HG03280 (cell line): Measurements from ENCODE around the gene RPL14.
"Not testable (repeated sequence)": the region's sequence is repeated elsewhere in the genome, so short reads cannot be mapped to it uniquely, and the experiment has no call there.

Experiments used
- ATAC-seq: cut with Tn5 transposase; IDR thresholded peaks from one replicate; pipeline ENCODE4 v1.9.1; 2021; ENCODE audit warnings: mild to moderate bottlenecking, moderate library complexity; ENCODE audit not compliant: unreplicated experiment

Gene RPL14

DNA sequence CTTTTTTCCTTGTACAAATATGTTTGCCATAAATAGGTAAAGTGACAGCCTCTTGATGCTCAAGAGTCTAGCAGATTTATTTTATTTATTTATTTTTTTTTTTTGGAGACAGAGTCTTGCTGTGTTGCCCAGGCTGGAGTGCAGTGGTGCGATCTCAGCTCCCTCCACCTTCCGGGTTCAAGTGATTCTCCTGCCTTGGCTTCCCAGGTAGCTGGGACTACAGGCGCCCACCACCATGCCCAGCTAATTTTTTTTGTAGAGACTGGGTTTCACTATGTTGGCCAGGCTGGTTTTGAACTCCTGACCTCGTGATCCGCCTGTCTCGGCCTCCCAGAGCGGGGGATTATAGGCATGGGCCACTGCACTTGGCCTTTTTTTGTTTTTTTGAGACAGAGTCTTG lies 5.7 kb downstream of the RPL14 start:
- ATAC-seq, result not testable (repeated sequence)

GRCh38 chr3:40463579-40463978 lies 6.4 kb downstream of the RPL14 start:
- ATAC-seq, result no peak

DNA sequence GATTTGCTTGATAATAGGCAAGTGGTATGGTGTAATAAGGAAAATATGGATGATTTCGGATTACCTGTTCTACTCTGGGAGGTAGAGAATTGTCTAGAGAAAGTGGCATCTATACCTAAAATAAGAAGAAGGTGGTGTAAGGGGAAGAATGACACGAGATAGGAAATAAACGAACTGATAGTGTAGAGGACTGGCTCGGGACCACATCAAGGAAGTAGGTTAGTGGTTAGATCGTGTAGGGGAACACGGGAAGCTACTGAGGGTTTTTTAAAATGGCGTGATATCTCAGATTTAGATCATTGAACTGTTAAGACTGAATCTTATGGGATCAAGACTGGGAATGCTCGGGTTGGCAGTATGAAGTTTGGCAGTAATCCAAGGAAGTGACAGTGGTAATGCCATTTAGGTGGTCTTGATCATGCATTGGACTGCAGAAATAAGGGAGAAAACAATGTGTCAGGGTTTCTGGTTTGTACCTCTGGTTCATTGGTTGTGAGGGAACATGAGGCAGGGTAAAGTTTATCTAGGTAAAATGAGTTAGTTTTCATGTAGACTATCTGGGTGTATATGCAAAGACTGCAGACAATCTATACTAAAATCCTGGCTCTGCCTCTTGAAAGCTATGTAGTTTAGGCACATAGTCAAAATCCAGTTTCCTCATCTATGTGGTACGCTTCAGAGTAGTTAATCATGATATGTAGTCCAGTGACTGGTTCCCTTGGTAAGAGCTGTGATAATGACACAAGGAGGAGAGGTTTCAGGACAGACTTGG lies 7.4 kb downstream of the RPL14 start:
- no peak for ATAC-seq

DNA sequence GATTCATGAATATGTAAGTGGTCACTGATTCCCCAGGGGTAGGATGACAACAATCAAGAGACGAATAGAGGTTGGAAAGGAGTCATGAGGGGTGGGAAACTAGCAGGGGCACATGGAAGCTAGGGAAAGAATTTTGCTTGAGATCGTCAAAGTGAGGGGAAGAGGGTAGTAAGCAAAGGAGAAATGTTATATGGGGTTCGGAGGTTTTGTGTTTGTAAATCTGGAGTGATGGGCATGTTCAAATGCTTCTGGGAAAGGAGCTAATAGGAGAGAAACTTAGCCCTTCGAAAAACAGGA lies 7.9 kb downstream of the RPL14 start:
- ATAC-seq, result no peak

DNA sequence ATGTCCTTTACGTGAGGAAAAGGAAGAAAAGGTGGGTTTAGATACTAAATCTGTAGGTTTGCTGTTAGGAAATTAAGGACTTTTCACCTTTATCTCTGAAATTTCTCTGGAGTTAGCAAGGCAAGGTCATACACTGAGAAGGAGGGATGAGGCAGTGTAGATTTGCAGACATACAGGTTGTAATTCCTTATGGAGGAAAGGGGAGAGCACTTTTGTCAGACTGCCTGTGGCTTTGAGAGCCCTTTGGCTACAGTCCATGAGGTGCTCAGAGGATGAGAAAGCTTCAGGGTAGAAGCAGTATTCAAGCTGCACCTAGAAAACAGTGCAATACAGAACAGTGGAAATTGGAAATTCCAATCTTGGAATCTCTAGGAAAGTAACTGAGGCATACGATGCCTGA lies 8.3 kb downstream of the RPL14 start:
- ATAC-seq, result no peak

- no peak for ATAC-seq
Observed at GRCh38 chr3:40468018-40468417, 10.9 kb downstream of the RPL14 start.

- ATAC-seq, result no peak
Observed at GRCh38 chr3:40470701-40471100, 13.6 kb downstream of the RPL14 start.

GRCh38 chr3:40476478-40477470 lies 19.6 kb downstream of the RPL14 start, which contains the start of gene ZNF619:
Gene ZNF619, plus strand, starts transcription at chr3:40477122. Its CDS starts 858 bp downstream, at chr3:40477980.
- peak; percentile 84 for ATAC-seq

DNA sequence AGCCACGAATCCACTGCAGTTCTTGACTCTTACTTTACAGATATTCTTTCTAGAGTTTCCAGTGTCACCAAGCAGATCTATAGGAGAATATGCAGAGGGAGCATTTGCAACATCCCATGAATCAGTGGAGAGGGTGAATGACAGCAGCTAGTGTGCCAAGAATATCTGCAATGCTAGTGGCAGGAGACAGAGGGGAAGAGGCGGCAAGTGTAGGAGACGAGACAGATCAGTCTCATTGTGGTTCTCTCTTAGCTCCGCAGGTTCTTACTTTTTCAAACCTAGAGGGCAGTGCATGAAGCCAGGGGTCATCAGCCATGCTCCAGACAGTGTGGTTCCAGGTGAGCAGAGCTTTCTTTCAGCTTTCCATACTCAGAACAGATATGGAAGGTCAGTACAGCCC lies 20.5 kb downstream of the RPL14 start:
- ATAC-seq, result no peak

DNA sequence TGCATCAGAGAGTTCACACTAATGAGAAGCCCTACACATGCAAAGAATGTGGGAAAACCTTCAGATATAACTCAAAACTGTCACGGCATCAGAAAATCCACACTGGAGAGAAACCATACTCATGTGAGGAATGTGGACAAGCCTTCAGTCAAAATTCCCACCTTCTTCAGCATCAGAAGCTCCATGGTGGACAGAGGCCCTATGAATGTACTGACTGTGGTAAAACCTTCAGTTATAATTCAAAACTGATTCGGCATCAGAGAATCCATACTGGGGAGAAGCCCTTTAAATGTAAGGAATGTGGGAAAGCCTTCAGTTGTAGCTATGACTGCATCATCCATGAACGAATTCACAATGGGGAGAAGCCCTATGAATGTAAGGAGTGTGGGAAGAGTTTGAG lies 30.0 kb downstream of the RPL14 start:
- ATAC-seq, result no peak

DNA sequence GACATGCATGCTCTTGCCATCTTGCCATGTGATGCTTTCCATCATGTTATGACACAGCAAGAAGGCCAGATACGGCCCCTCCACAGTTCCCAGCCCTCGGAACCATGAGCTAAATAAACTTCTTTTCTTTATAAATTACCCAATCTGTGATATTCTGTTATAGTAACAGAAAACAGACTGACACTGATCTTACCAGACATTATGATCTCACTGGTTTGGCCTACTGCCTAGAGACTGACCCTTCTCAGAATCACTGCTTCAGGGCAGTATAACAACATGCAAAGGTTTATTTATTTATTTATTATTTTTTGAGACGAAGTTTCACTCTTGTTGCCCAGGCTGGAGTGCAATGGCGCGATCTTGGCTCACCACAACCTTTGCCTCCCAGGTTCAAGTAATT lies 33.8 kb downstream of the RPL14 start:
- ATAC-seq, result no peak

- no peak for ATAC-seq
Observed at GRCh38 chr3:40494698-40495097, 37.6 kb downstream of the RPL14 start.

DNA sequence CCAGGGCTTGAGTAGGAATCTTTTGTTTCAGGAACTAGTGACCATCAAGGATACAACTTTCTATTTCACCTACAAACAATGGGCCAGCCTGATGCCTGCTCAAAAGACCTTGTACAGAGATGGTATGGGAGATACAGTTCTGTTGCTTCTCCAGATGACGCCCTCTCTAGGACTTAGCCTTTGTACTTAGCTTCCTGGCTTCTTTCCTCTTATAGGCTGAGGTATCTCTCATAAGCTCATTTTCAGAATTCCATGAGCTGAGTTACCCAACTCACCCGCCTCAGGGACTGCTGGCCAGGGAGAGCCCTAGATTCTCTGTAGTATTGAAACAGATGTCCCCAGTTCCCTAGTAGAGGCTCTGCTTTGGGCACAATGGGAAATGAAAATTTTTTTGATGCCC lies 40.1 kb downstream of the RPL14 start:
- ATAC-seq, result no peak

DNA sequence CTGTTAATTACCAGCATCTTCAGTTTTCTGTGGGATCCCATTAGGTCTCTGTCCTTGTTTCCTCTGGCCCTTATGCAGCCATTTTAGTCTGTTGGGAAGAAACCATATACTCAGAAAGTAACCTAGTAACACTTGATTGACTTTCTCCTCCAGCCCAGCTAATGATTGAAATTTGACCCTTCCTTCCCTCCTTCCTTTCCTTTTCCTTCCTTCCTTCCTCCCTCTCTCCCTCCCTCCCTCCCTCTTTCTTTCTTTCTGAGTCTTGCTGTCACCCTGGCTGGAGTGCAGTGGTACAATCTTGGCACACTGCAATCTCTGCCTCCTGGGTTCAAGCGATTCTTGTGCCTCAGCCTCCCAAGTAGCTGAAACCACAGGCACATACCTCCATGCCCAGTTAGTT lies 42.8 kb downstream of the RPL14 start:
- ATAC-seq, result no peak

GRCh38 chr3:40502034-40502433 lies 44.9 kb downstream of the RPL14 start:
- ATAC-seq, result no peak

DNA sequence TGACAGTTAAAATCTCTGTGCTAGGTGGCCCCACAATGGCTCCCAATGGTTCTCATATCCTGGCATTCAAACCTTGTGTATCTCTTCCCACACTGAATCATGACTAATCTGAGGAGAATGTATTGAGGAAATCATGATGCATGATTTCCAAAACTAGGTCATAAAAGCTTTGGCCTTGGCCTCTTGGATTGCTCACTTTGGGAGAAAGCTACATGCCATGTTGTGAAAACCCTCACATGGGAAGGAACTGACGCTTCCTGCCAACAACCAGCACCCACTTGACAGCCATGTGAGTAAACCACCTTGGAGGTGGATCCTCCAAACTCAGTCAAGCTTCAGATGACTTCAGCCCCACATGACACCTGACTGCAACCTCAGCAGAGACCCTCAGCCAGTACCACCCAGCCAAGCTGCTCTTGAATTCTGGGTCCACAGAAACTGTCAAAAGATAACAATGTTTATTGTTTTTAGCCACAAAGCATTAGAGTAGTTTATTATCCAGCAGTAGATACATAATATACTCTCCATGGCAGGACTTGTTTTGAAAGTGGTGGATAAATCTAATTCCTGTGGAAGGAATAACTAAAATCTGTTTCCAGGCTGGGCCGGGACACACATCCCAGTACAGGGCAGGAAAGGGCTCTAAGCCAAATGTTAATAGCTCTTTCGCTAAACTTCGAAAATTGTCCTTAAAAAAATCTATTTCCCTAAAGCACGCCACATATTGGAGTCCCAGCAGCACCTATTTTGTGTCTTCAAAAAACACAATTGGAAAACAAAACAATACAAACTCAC lies 47.7 kb downstream of the RPL14 start:
- no peak for ATAC-seq

- peak; percentile 80 for ATAC-seq
Observed at GRCh38 chr3:40505599-40506462, 48.7 kb downstream of the RPL14 start, which contains the start of gene ZNF620. Gene ZNF620, plus strand, starts transcription at chr3:40506039. Its CDS starts 314 bp downstream, at chr3:40506353.

DNA sequence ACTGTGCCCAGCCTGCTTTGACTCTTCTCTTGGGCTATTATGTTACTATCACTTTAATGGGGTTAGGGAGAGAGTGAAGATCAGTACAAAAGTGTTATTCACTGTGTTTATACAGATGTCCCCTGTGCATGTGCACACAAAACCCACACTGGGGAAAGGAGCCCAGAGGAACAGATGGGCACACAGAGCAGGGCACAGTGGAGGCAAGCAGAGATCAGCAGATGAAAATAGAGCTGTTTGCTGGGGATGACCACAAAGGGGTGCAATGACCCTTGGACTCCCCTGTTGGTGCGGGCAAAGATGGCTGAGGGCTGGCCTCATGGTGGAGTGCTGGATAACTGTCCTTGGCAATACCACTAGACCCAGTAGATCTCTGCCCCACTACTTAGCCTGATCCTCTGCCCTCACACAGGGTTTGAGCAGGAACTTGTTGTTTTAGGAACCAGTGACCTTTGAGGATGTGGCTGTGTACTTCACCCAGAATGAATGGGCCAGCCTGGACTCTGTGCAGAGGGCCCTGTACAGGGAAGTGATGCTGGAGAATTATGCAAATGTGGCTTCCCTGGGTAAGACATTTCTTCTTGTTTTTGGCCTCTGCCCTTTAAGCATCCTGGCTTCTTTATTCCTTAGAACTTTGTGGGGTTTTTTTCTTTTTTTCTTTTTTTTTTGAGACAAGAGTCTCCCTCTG lies 54.0 kb downstream of the RPL14 start:
- no peak for ATAC-seq

GRCh38 chr3:40516201-40516600 lies 59.1 kb downstream of the RPL14 start:
- ATAC-seq, result no peak

DNA sequence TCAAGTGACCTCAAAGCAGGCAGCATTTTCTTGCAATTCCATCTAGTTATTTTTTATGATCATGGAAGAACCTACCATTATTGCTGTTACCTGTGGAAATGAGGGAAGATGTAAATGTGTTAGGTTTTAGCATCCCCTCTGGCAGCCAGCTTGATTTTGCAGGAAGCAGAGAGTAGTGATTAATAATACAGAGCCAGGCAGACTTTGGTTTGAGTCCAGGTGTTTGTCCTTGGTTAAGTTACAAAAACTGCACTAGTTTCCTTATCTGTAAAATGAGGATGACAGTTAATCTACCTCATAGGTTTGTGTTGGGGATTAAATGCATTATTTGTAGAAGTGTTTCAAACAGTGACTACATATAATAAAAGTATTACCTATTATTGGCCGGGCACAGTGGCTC lies 60.9 kb downstream of the RPL14 start:
- no peak for ATAC-seq
